Amniotic stem cell (primary cell): ENCODE measurements around the gene GNL3.
"Not testable (repeated sequence)": the region's sequence is repeated elsewhere in the genome, so short reads cannot be mapped to it uniquely, and the experiment has no call there.

ENCODE experiments used
- DNase-seq: peaks from one replicate; lab custom pipeline; 2025; lab: John Stamatoyannopoulos, UW

GNL3 gene

GRCh38 chr3:52721002-52721729 is 35.3 kb downstream of the GNL3 start:
- no peak for DNase-seq

- DNase-seq: no peak
These were observed 35.8 kb downstream of the GNL3 start for GRCh38 chr3:52721730-52722008.

- DNase-seq: no peak
These were observed 36.7 kb downstream of the GNL3 start for GRCh38 chr3:52722491-52722890.

DNA sequence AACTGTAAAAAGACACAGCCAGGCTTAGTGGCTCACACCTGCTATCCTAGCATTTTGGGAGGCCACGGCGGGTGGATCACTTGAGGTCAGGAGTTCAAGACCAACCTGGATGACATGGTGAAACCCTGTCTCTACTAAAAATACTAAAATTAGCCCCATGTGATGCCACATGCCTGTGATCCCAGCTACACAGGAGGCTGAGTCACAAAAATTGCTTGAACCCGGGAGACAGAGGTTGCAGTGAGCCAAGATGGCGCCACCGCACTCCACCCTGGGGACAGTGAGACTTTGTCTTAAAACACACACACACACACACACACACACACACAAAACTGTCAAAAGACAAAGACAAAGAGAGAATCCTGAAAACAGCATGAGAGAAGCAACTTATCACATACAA is 38.1 kb downstream of the GNL3 start:
- no peak for DNase-seq

DNA sequence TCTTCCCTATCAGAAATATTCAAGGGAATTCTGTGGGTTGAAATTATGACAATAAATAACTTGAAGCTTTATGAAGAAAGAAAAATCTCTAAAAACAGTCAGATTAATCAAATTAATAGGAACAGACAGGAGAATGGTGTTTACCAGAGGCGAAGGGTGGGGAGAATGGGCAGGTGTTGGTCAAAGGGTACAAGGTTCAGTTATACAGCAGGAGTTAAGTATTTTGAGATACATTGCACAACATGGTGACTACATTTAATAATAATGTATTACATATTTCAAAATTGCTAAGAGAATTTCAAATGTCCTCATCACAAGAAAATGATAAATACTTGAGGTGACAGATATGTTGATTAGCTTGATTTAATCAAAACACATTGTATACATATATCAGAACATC is 38.7 kb downstream of the GNL3 start:
- no peak for DNase-seq

- DNase-seq: not testable (repeated sequence)
These were observed 42.9 kb downstream of the GNL3 start for GRCh38 chr3:52728753-52729152.

DNA sequence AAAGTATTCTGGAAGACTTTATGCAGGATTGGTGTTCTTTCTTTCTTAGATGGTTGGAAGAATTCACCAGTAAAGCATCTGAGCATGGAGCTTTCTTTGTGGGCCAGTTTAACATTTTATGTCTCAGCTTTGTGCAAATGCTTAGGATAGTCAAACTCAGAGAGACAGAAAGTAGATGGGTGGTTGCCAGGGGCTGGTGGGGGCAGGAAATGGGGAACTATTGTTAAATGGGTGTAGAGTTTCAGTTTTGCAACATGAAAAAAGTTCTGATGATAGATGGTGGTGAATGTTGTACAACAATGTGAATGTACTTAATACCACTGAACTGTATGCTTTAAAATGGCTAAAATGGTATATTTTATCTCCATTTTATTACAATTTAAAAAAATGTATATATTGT is 44.8 kb downstream of the GNL3 start:
- DNase-seq: no peak

GRCh38 chr3:52731590-52731989 is 45.8 kb downstream of the GNL3 start:
- no peak for DNase-seq

DNA sequence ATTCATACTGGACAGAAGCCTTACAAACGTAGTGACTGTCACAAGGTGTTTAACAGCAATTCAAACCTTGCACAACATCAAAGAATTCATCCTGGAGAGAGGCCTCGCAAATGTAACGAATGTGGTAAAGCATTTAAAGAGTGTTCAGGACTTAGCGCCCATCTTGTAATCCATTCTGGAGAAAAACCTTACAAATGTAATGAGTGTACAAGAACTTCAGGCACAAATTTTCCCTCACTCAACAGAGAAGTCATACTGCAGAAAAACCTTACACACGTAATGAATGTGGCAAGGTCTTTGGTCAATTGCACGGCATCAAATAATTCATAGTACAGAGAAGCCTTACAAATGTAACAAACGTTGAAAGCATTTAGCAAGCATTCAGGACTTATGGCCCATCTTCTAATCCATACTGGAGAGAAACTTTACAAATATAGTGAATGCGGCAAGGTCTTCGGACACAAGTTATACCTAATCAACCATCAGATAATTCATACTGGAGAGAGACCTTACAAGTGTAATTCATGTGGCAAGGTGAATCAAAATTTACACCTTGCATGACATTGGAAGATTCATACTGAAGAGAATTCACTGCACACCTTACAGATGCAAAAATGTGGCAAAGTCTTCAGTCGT is 47.5 kb downstream of the GNL3 start:
- DNase-seq: no peak

DNA sequence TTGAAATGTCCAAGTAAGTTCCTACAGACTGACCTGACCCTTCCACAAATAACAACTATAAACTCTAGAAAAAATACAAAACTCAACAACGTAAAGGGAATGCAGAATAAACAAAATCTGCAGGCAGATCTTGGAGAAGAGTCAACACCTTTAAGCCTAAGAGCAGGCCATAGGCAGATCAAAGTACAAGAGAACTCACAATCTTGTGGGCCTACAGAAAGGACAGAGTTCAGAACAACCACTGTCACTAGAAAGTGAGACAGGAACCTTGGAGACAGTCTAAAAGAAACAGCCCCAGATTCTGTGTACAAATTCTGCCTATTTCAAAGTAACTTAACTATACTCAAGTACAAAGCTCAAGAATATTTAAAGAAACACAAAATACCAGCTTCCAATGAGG is 53.9 kb downstream of the GNL3 start:
- no peak for DNase-seq

DNA sequence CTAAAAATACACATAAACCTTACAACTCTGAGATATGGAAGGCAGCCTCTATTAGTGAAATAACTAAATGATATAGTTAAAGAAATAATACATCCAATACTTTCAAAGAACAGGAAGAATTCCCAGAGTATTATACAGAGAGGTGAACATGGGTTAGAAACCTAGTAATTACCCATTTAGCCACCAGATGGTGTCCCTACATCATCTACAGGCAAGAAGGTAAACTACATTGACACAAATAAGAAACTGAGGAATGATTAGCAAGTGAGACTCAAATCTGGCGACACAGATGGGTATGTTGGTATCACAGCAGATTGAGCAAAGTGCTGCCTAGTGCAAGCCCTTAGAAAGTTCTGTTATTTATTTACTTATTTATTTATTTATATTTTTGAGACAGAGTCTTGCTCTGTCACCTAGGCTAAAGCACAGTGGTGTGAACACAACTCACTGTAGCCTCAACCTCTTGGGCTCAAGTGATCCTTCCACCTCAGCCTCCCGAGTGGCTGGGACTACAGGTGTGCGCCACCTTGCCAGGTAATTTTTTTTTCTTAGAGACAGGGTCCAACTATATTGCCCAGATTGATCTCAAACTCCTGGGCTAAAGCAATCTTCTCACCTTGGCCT is 56.7 kb downstream of the GNL3 start:
- DNase-seq: no peak

DNA sequence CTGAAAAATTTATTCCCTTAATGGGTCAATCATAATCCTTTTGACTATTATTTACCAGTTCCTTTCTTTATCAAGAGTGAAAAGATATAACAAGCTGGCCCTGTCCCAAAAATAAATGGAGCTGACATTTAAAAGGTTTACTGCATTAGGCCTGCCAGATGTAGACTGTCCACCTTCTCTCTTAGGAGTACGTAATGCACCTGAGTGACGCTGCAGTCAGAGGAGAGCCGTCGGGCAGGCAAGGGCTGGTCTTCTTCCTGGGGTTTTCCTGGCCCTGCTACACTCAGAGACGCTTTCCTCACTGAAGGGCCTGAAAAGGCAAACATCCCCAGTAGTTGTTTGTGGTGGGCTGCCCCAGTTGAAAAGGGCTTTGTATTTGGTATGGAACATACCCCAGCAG is 57.3 kb downstream of the GNL3 start:
- no peak for DNase-seq

GRCh38 chr3:52743721-52744120 is 57.9 kb downstream of the GNL3 start:
- no peak for DNase-seq
